Rectal smooth muscle tissue (tissue), 1 donor: Measurements from ENCODE around the gene GPC6.

ENCODE experiments used
- H3K27ac ChIP-seq: one replicate; pipeline ENCODE4 v1.7.0; 2013; ENCODE audit warnings: low read depth, low read length, inconsistent platforms
- H3K27me3 ChIP-seq: one replicate; pipeline ENCODE4 v1.7.0; 2013; ENCODE audit warnings: low read length; ENCODE audit not compliant: control insufficient read depth, insufficient read depth
- H3K36me3 ChIP-seq: one replicate; pipeline ENCODE4 v1.7.0; 2013; ENCODE audit warnings: low read length; ENCODE audit not compliant: control insufficient read depth, insufficient read depth
- H3K4me1 ChIP-seq: one replicate; pipeline ENCODE4 v1.7.0; 2013; ENCODE audit warnings: low read length; ENCODE audit not compliant: control insufficient read depth, insufficient read depth
- H3K4me3 ChIP-seq: one replicate; pipeline ENCODE4 v1.7.0; 2013; ENCODE audit warnings: low read length
- H3K9ac ChIP-seq: one replicate; pipeline ENCODE4 v1.7.0; 2013; ENCODE audit warnings: low read length

Gene GPC6

GRCh38 chr13:93778548-93778947 is 551.9 kb downstream of the GPC6 start:
- Histone ChIP-seq H3K4me1 (no peaks in the 10 kb centered on the region), H3K4me3 (no peak overlapping the region), H3K27ac (no peak overlapping the region), H3K36me3 (no peaks in the 10 kb centered on the region), H3K9ac (no peak overlapping the region), H3K27me3 (no peaks in the 10 kb centered on the region)

- H3K4me3 ChIP-seq, result no peak overlapping the region
- no peak overlapping the region for H3K27ac ChIP-seq
- H3K36me3 ChIP-seq, result no peaks in the 10 kb centered on the region
- no peaks in the 10 kb centered on the region for H3K4me1 ChIP-seq
- H3K27me3 ChIP-seq, result no peaks in the 10 kb centered on the region
- no peak overlapping the region for H3K9ac ChIP-seq
Measured at GRCh38 chr13:93784191-93784590, 557.6 kb downstream of the GPC6 start.

GRCh38 chr13:93786846-93787489 is 560.4 kb downstream of the GPC6 start:
- Histone ChIP-seq H3K36me3 (no peaks in the 10 kb centered on the region), H3K4me1 (no peaks in the 10 kb centered on the region), H3K9ac (no peak overlapping the region), H3K27ac (no peak overlapping the region), H3K4me3 (no peak overlapping the region), H3K27me3 (no peaks in the 10 kb centered on the region)

GRCh38 chr13:93788456-93788855 is 561.8 kb downstream of the GPC6 start:
- no peak overlapping the region for H3K9ac ChIP-seq
- no peak overlapping the region for H3K27ac ChIP-seq
- no peaks in the 10 kb centered on the region for H3K4me1 ChIP-seq
- H3K36me3 ChIP-seq, result no peaks in the 10 kb centered on the region
- no peak overlapping the region for H3K4me3 ChIP-seq
- no peaks in the 10 kb centered on the region for H3K27me3 ChIP-seq

- no peaks in the 10 kb centered on the region for H3K4me1 ChIP-seq
- H3K4me3 ChIP-seq, result no peak overlapping the region
- H3K27me3 ChIP-seq, result no peaks in the 10 kb centered on the region
- no peak overlapping the region for H3K27ac ChIP-seq
- no peaks in the 10 kb centered on the region for H3K36me3 ChIP-seq
- no peak overlapping the region for H3K9ac ChIP-seq
Measured at GRCh38 chr13:93789058-93789457, 562.5 kb downstream of the GPC6 start.

GRCh38 chr13:93794197-93794885 is 567.7 kb downstream of the GPC6 start:
- H3K4me1 ChIP-seq, result no peaks in the 10 kb centered on the region
- no peak overlapping the region for H3K9ac ChIP-seq
- no peaks in the 10 kb centered on the region for H3K36me3 ChIP-seq
- H3K4me3 ChIP-seq, result no peak overlapping the region
- no peak overlapping the region for H3K27ac ChIP-seq
- no peaks in the 10 kb centered on the region for H3K27me3 ChIP-seq

GRCh38 chr13:93797463-93797862 is 570.9 kb downstream of the GPC6 start:
- Histone ChIP-seq H3K4me3 (no peak overlapping the region), H3K4me1 (no peaks in the 10 kb centered on the region), H3K27ac (no peak overlapping the region), H3K36me3 (no peaks in the 10 kb centered on the region), H3K9ac (no peak overlapping the region), H3K27me3 (no peaks in the 10 kb centered on the region)

GRCh38 chr13:93800342-93800741 is 573.7 kb downstream of the GPC6 start:
- H3K9ac ChIP-seq, result no peak overlapping the region
- H3K4me1 ChIP-seq, result no peaks in the 10 kb centered on the region
- no peak overlapping the region for H3K4me3 ChIP-seq
- H3K36me3 ChIP-seq, result no peaks in the 10 kb centered on the region
- H3K27ac ChIP-seq, result no peak overlapping the region
- no peaks in the 10 kb centered on the region for H3K27me3 ChIP-seq

GRCh38 chr13:93805736-93806135 is 579.1 kb downstream of the GPC6 start:
- Histone ChIP-seq H3K4me1 (no peaks in the 10 kb centered on the region), H3K27me3 (no peaks in the 10 kb centered on the region), H3K9ac (no peak overlapping the region), H3K27ac (no peak overlapping the region), H3K36me3 (no peaks in the 10 kb centered on the region), H3K4me3 (no peak overlapping the region)

- Histone ChIP-seq H3K36me3 (no peaks in the 10 kb centered on the region), H3K27me3 (no peaks in the 10 kb centered on the region), H3K4me1 (no peaks in the 10 kb centered on the region), H3K27ac (no peak overlapping the region), H3K4me3 (no peak overlapping the region), H3K9ac (no peak overlapping the region)
Measured at GRCh38 chr13:93806861-93807260, 580.3 kb downstream of the GPC6 start.

- H3K4me3 ChIP-seq, result no peak overlapping the region
- no peak overlapping the region for H3K27ac ChIP-seq
- no peaks in the 10 kb centered on the region for H3K36me3 ChIP-seq
- H3K27me3 ChIP-seq, result no peaks in the 10 kb centered on the region
- H3K9ac ChIP-seq, result no peak overlapping the region
- H3K4me1 ChIP-seq, result no peaks in the 10 kb centered on the region
Measured at GRCh38 chr13:93810264-93810663, 583.7 kb downstream of the GPC6 start.

GRCh38 chr13:93811071-93811737 is 584.6 kb downstream of the GPC6 start:
- Histone ChIP-seq H3K4me1 (no peaks in the 10 kb centered on the region), H3K4me3 (no peak overlapping the region), H3K9ac (no peak overlapping the region), H3K27me3 (no peaks in the 10 kb centered on the region), H3K27ac (no peak overlapping the region), H3K36me3 (no peaks in the 10 kb centered on the region)

- H3K9ac ChIP-seq, result no peak overlapping the region
- H3K4me1 ChIP-seq, result no peaks in the 10 kb centered on the region
- no peak overlapping the region for H3K4me3 ChIP-seq
- no peaks in the 10 kb centered on the region for H3K27me3 ChIP-seq
- no peak overlapping the region for H3K27ac ChIP-seq
- no peaks in the 10 kb centered on the region for H3K36me3 ChIP-seq
Measured at GRCh38 chr13:93811738-93812112, 585.1 kb downstream of the GPC6 start.
